ENCODE measurements around the gene ZNF335.
A peak's percentile ranks its signal among the peaks of the same experiment; 100 is the strongest.
"Not testable (repeated sequence)": the region's sequence is repeated elsewhere in the genome, so short reads cannot be mapped to it uniquely, and the experiment has no call there.

The ZNF335 gene

GRCh38 chr20:45969712-45970634 is 2.0 kb downstream of the ZNF335 start:
- peak; percentile 56 for DNase-seq

- DNase-seq: no peak
Measured at GRCh38 chr20:45968801-45969711, 2.9 kb downstream of the ZNF335 start.

- DNase-seq: peak; percentile 29
Measured at GRCh38 chr20:45968081-45968671, 3.8 kb downstream of the ZNF335 start.

- no peak for DNase-seq
Measured at GRCh38 chr20:45967551-45968080, 4.4 kb downstream of the ZNF335 start.

- DNase-seq: no peak
Measured at GRCh38 chr20:45965169-45966002, 6.6 kb downstream of the ZNF335 start.

GRCh38 chr20:45964006-45964400 is 8.0 kb downstream of the ZNF335 start:
- no peak for DNase-seq

- peak; percentile 38 for DNase-seq
Measured at GRCh38 chr20:45963059-45964005, 8.7 kb downstream of the ZNF335 start.

- DNase-seq: no peak
Measured at GRCh38 chr20:45962031-45962755, 9.8 kb downstream of the ZNF335 start.

- DNase-seq: no peak
Measured at GRCh38 chr20:45959956-45960630, 11.9 kb downstream of the ZNF335 start.

GRCh38 chr20:45959126-45959525 is 12.9 kb downstream of the ZNF335 start:
- DNase-seq: no peak

GRCh38 chr20:45958593-45958992 is 13.4 kb downstream of the ZNF335 start:
- DNase-seq: no peak

- DNase-seq: no peak
Measured at GRCh38 chr20:45957021-45957941, 14.7 kb downstream of the ZNF335 start.

- DNase-seq: not testable (repeated sequence)
Measured at GRCh38 chr20:45956326-45956725, 15.7 kb downstream of the ZNF335 start.

GRCh38 chr20:45953672-45954071 is 18.3 kb downstream of the ZNF335 start:
- no peak for DNase-seq

GRCh38 chr20:45952861-45953260 is 19.1 kb downstream of the ZNF335 start:
- no peak for DNase-seq

GRCh38 chr20:45951925-45952834 is 19.8 kb downstream of the ZNF335 start:
- DNase-seq: no peak

GRCh38 chr20:45950330-45950646 is 21.7 kb downstream of the ZNF335 start:
- DNase-seq: no peak
